Astrocyte of the spinal cord (primary cell): ENCODE results near the gene RASSF7.

ENCODE experiments used
- DNase-seq: peaks from one replicate; pipeline ENCODE4 v3.0.0; 2011; ENCODE audit warnings: low read depth, low spot score
- H3K4me3 ChIP-seq: 2 replicates; pipeline ENCODE4 v1.5.1; 2011; ENCODE audit warnings: low read depth, mild to moderate bottlenecking, low read length, moderate library complexity
- CTCF ChIP-seq: IDR thresholded peaks from 2 replicates; pipeline ENCODE4 v1.5.1; 2012; ENCODE audit warnings: low read depth, mild to moderate bottlenecking, low read length, inconsistent platforms
- in situ Hi-C: cut with HindIII; loops from 2 replicates; pipeline ENCODE4 v1.10.0; 2017; ENCODE audit warnings: low sequenced_read_pairs

RASSF7 gene

GRCh38 chr11:555780-556661, 4.7 kb upstream of the RASSF7 start:
- no peak for DNase-seq
- H3K4me3 ChIP-seq: no peak overlapping the region
- no peak for TF ChIP-seq CTCF
- in situ Hi-C loops: no loop called here

- no peak for TF ChIP-seq CTCF
- DNase-seq: no peak
- no peak overlapping the region for H3K4me3 ChIP-seq
- in situ Hi-C loops: no loop called here
Measured at GRCh38 chr11:556662-557256, 4.0 kb upstream of the RASSF7 start.

GRCh38 chr11:557328-558132, 3.2 kb upstream of the RASSF7 start:
- no peak for DNase-seq
- in situ Hi-C loops: no loop called here
- no peak for TF ChIP-seq CTCF
- no peak overlapping the region for H3K4me3 ChIP-seq

- H3K4me3 ChIP-seq: no peak overlapping the region
- in situ Hi-C loops: no loop called here
- TF ChIP-seq CTCF: no peak
- no peak for DNase-seq
Measured at GRCh38 chr11:558503-558902, 2.3 kb upstream of the RASSF7 start.

- no peak for DNase-seq
- in situ Hi-C loops: no loop called here
- no peak for TF ChIP-seq CTCF
- H3K4me3 ChIP-seq: no peak overlapping the region
Measured at GRCh38 chr11:559020-559620, 1.6 kb upstream of the RASSF7 start.

GRCh38 chr11:559712-560304, 962 bp upstream of the RASSF7 start:
- no peak for TF ChIP-seq CTCF
- no peak for DNase-seq
- H3K4me3 ChIP-seq: no peak overlapping the region
- in situ Hi-C loops: no loop called here
